ENCODE data around the gene SCUBE2.
"Not testable (repeated sequence)": the region's sequence is repeated elsewhere in the genome, so short reads cannot be mapped to it uniquely, and the experiment has no call there.

The SCUBE2 gene

DNA sequence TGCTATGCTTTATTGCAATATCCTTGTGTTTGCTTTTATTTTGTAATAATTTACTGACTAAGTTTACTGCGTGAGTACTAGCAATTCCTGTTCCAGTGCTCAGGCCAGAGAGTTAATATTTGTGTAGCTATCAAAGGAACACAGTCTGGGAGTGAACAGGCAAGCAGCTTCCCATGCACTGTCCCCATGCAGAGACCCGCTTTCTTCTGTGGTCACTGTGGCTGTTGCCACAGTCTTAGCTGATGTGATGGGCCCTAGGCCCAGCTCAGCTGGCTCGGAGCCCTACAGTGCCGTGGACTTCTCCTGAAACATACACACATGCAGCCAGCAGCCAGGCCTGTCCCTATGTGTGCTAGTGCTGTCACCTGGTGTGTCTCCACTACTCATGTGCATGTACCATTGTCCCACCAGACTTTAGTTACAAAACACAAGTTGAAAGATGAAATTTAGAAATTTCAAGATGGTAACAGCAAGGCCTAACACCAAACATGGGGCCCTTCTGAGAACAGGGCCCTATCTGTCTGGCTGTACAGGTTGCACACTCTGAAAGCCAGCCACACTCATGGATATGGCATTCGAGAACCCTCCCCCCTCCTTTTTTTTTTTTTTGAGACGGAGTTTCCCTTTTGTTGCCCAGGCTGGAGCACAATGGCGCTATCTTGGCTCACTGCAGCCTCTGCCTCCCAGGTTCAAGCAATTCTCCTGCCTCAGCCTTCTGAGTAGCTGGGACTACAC, 12.3 kb upstream of the SCUBE2 start:
- TF ChIP-seq MYC (IDR thresholded peaks at IDR 0.05; ENCODE audit: low read depth, low read length) (no peak), POLR2A (IDR thresholded peaks at IDR 0.05; ENCODE audit: extremely low read depth, insufficient read length) (no peak)
- TF ChIP-seq, protein P1, sequence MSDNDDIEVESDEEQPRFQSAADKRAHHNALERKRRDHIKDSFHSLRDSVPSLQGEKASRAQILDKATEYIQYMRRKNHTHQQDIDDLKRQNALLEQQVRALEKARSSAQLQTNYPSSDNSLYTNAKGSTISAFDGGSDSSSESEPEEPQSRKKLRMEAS (IDR thresholded peaks at IDR 0.05; ENCODE audit: low read depth, low read length), result no peak
- TF ChIP-seq, protein P2, sequence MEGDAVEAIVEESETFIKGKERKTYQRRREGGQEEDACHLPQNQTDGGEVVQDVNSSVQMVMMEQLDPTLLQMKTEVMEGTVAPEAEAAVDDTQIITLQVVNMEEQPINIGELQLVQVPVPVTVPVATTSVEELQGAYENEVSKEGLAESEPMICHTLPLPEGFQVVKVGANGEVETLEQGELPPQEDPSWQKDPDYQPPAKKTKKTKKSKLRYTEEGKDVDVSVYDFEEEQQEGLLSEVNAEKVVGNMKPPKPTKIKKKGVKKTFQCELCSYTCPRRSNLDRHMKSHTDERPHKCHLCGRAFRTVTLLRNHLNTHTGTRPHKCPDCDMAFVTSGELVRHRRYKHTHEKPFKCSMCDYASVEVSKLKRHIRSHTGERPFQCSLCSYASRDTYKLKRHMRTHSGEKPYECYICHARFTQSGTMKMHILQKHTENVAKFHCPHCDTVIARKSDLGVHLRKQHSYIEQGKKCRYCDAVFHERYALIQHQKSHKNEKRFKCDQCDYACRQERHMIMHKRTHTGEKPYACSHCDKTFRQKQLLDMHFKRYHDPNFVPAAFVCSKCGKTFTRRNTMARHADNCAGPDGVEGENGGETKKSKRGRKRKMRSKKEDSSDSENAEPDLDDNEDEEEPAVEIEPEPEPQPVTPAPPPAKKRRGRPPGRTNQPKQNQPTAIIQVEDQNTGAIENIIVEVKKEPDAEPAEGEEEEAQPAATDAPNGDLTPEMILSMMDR (IDR thresholded peaks at IDR 0.05; ENCODE audit: low read depth, low read length), result no peak

DNA sequence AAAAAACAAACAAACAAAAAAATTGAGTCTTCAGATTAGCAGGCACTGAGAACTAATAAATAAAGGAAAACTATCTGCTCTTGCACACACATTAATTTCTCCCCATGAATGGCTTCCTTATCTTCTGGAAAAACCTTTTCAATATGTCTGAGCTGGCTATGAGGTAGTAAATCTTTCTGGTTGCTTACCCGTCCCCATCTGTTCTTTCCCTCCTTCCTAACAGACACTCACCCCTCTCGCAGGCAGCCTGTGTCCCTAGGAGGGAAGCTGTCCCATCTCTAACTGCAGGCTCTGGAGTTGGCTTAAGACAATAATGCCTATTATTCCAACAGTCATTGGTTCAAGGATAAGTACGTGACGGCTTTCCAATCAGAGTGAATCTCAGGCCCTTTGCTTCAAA, 8.2 kb upstream of the SCUBE2 start:
- H3K4me3 ChIP-seq (ENCODE audit: low read depth, low read length), result no peak overlapping the region
- no peak for DNase-seq (ENCODE audit: low read depth)
- TF ChIP-seq, protein P1 (IDR thresholded peaks at IDR 0.05; ENCODE audit: low read depth, low read length), result no peak
- TF ChIP-seq, protein P2 (IDR thresholded peaks at IDR 0.05; ENCODE audit: low read depth, low read length), result no peak
- no peak for TF ChIP-seq MYC (IDR thresholded peaks at IDR 0.05; ENCODE audit: low read depth, low read length)
- TF ChIP-seq POLR2A (IDR thresholded peaks at IDR 0.05; ENCODE audit: extremely low read depth, insufficient read length), result no peak

More for the DNA sequence above, 12.3 kb upstream of the SCUBE2 start:
- no peak overlapping the region for H3K4me3 ChIP-seq (ENCODE audit: low read depth, low read length)
- no peak for DNase-seq (ENCODE audit: low read depth)

DNA sequence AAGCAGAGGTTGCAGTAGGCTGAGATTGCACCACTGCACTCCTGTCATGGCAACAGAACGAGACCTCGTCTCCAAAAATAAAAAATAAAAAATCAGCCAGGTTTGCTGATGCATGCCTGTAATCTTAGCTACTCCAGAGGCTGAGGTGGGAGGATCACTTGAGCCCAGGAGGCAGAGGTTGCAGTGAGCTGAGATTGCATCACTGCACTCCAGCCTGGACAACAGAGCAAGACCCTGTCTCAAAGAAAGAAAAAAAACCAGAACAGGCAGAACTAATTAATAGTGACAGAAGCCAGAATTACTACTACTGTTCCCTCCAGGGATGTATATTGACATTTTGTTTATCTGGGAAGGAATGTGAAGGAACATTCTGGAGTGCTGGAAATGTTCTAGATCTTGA, 7.1 kb upstream of the SCUBE2 start:
- DNase-seq (ENCODE audit: low read depth); H3K4me3 ChIP-seq (ENCODE audit: low read depth, low read length): not testable (repeated sequence)

DNA sequence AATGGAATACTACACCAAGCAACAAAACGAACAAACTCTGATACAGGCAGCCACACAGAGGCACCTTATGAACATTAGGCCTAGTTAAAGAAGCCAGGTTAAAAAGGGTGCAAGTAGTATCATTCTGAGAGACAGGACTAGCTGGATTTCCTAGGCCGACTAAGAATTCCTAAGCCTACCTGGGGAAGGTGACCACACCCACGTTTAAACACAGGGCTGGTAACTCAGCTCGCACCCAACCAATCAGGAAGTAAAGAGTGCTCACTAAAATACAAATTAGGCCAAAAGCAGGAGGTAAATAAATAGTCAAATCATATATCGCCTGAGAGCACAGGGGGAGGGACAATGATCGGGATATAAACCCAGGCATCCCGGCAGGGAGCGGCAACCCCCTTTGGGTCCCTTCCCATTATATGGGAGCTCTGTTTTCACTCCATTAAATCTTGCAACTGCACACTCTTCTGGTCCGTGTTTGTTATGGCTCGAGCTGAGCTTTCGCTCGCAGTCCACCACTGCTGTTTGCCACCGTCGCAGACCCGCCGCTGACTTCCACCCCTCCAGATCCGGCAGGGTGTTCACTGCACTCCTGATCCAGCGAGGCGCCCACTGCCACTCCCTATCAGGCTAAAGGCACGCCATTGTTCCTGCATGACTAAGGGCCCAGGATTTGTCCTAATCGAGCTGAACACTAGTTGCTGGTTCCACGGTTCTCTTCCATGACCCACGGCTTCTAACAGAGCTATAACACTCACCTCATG, 6.0 kb upstream of the SCUBE2 start:
- not testable (repeated sequence) for DNase-seq (ENCODE audit: low read depth); H3K4me3 ChIP-seq (ENCODE audit: low read depth, low read length)

DNA sequence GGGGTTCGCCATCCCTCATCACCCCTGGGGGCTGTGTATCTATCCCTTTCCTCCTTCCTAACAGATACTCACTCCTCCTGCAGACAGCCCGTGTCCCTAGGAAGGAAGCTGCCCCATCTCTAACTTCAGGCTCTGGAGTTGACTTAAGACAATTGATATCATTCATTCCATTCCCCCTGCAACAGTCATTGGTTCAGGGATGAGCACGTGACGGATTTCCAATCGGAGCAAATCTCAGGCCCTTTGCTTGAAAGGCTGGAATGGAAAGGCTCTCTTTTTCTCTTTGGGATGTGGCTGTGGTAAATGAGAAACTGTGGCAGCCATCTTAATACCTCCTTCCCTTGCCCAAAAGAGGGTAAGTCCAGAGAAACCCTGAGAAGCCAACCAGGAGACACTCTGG, 5.0 kb upstream of the SCUBE2 start:
- TF ChIP-seq, protein P2 (IDR thresholded peaks at IDR 0.05; ENCODE audit: low read depth, low read length), result no peak
- TF ChIP-seq, protein P1 (IDR thresholded peaks at IDR 0.05; ENCODE audit: low read depth, low read length), result no peak
- no peak for TF ChIP-seq MYC (IDR thresholded peaks at IDR 0.05; ENCODE audit: low read depth, low read length)
- no peak for TF ChIP-seq POLR2A (IDR thresholded peaks at IDR 0.05; ENCODE audit: extremely low read depth, insufficient read length)
- no peak overlapping the region for H3K4me3 ChIP-seq (ENCODE audit: low read depth, low read length)
- DNase-seq (ENCODE audit: low read depth), result no peak

DNA sequence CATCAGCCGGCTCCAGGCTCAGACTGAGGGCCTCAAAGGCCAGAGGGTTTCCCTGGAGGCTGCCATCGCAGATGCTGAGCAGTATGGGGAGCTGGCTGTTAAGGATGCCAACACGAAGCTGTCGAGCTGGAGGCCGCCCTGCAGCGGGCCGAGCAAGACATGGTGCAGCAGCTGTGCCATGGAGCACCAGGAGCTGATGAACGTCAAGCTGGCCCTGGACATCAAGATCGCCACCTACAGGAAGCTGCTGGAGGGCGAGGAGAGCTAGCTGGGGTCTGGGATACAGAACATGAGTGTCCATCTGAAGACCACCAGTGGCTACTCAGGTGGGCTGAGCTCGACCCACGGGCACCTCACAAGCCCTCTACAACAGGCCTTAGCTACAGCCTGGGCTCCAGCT, 4.0 kb upstream of the SCUBE2 start:
- H3K4me3 ChIP-seq (ENCODE audit: low read depth, low read length), result no peak overlapping the region
- TF ChIP-seq, protein P2 (IDR thresholded peaks at IDR 0.05; ENCODE audit: low read depth, low read length), result peak; percentile 54
- TF ChIP-seq, protein P1 (IDR thresholded peaks at IDR 0.05; ENCODE audit: low read depth, low read length), result no peak
- TF ChIP-seq POLR2A (IDR thresholded peaks at IDR 0.05; ENCODE audit: extremely low read depth, insufficient read length) (no peak), MYC (IDR thresholded peaks at IDR 0.05; ENCODE audit: low read depth, low read length) (no peak)
- peak; percentile 39 for DNase-seq (ENCODE audit: low read depth)
